Measurements from ENCODE around the gene BRD3OS. TPM values are rescaled to one million over a fixed set of nuclear protein-coding genes. Genes with fewer than 3 reads are reported as not detected.
A peak's percentile ranks its signal among the peaks of the same experiment; 100 is the strongest.

BRD3OS gene
- total and polyA plus RNA-seq, 2 of the 13 experiments (the other 11 are each of a cell fraction or from before 2014, with no cell fraction given) = 4.9 to 5.7 TPM

DNA sequence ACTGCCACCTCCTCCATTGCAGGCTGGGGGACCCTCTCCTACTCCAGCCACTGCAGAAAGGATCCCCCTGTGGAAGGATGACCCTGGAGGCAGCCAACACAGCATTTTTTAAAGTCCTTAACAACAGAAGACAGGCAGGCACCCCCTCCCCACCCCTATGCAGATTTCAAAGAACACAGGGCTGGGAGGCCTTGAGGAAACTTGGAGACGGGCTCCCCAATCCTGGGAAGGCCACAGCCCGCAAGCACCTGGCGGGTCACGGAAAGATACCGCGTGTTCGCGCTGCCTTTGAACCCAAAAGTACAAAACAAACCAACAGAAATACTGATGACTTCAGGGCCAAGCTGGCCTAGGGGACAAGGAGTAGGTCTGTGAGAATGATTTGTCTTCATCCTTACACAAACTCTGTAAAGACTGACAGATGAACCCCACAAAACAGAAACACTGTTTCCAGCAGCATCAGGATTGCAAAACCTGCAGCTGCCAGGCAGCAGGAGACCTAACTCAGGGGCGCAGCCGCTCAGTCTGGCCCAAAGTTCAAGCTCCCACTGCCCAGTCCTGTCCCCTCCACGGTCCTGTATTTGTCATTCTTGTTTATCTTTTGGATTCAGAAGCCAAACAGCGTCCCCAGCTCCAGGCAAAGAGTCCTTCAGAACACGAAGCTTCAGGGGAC is 46.9 kb upstream of the BRD3OS start (continued):
- TF ChIP-seq, protein P1, sequence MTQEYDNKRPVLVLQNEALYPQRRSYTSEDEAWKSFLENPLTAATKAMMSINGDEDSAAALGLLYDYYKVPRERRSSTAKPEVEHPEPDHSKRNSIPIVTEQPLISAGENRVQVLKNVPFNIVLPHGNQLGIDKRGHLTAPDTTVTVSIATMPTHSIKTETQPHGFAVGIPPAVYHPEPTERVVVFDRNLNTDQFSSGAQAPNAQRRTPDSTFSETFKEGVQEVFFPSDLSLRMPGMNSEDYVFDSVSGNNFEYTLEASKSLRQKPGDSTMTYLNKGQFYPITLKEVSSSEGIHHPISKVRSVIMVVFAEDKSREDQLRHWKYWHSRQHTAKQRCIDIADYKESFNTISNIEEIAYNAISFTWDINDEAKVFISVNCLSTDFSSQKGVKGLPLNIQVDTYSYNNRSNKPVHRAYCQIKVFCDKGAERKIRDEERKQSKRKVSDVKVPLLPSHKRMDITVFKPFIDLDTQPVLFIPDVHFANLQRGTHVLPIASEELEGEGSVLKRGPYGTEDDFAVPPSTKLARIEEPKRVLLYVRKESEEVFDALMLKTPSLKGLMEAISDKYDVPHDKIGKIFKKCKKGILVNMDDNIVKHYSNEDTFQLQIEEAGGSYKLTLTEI (CRISPR knock-in tag; conservative IDR thresholded peaks at IDR 0.05) = no peak
- TF ChIP-seq ELF4 (CRISPR knock-in tag; IDR thresholded peaks at IDR 0.05; ENCODE audit: borderline replicate concordance) = no peak
- TF ChIP-seq PHF8 (CRISPR knock-in tag; IDR thresholded peaks at IDR 0.05) = no peak
- TF ChIP-seq MXI1 (IDR thresholded peaks at IDR 0.05; ENCODE audit: borderline replicate concordance, low read depth, low read length) = peak; percentile 59; the same call in 1 of the 3 replicates
- TF ChIP-seq, protein P2, sequence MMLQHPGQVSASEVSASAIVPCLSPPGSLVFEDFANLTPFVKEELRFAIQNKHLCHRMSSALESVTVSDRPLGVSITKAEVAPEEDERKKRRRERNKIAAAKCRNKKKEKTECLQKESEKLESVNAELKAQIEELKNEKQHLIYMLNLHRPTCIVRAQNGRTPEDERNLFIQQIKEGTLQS (CRISPR knock-in tag; IDR thresholded peaks at IDR 0.05) = no peak
- peak; percentile 67 for TF ChIP-seq FOSL2 (CRISPR knock-in tag; IDR thresholded peaks at IDR 0.05)
- no peak for TF ChIP-seq NBN (conservative IDR thresholded peaks at IDR 0.05)
- peak; percentile 61; the same call in 1 of the 2 replicates for TF ChIP-seq TFE3 (CRISPR knock-in tag; IDR thresholded peaks at IDR 0.05)
- TF ChIP-seq, protein P3, sequence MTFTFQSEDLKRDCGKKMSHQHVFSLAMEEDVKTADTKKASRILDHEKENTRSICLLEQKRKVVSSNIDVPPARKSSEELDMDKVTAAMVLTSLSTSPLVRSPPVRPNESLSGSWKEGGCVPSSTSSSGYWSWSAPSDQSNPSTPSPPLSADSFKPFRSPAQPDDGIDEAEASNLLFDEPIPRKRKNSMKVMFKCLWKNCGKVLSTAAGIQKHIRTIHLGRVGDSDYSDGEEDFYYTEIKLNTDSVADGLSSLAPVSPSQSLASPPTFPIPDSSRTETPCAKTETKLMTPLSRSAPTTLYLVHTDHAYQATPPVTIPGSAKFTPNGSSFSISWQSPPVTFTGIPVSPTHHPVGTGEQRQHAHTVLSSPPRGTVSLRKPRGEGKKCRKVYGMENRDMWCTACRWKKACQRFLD (CRISPR knock-in tag; IDR thresholded peaks at IDR 0.05; ENCODE audit: borderline replicate concordance) = no peak; the same call in 1 of the 2 replicates
- TF ChIP-seq ZNF761 (CRISPR knock-in tag; conservative IDR thresholded peaks at IDR 0.05) = no peak
- peak; percentile 23; the same call in 1 of the 2 replicates for TF ChIP-seq SIX1 (CRISPR knock-in tag; IDR thresholded peaks at IDR 0.05; ENCODE audit: borderline replicate concordance)
- TF ChIP-seq ZSCAN5A (CRISPR knock-in tag; IDR thresholded peaks at IDR 0.05; ENCODE audit: borderline replicate concordance) = no peak
- peak; percentile 94 for TF ChIP-seq CEBPG (CRISPR knock-in tag; IDR thresholded peaks at IDR 0.05)
- peak; percentile 74 for TF ChIP-seq FOXJ3 (CRISPR knock-in tag; IDR thresholded peaks at IDR 0.05; ENCODE audit: borderline replicate concordance)
- peak; percentile 64 for TF ChIP-seq ASH2L (IDR thresholded peaks at IDR 0.05; ENCODE audit: insufficient read length, low read depth, low read length)
- TF ChIP-seq ZNF468 (CRISPR knock-in tag; IDR thresholded peaks at IDR 0.05) = no peak
- no peak for TF ChIP-seq HOXA7 (CRISPR knock-in tag; IDR thresholded peaks at IDR 0.05)
- peak; percentile 56; the same call in 1 of the 2 replicates for TF ChIP-seq ZSCAN9 (CRISPR knock-in tag; IDR thresholded peaks at IDR 0.05; ENCODE audit: borderline replicate concordance)
- no peak for TF ChIP-seq ZKSCAN5 (CRISPR knock-in tag; IDR thresholded peaks at IDR 0.05)
- TF ChIP-seq ZNF773 (CRISPR knock-in tag; IDR thresholded peaks at IDR 0.05; ENCODE audit: borderline replicate concordance) = no peak
- TF ChIP-seq ATRX (CRISPR knock-in tag; IDR thresholded peaks at IDR 0.05; ENCODE audit: borderline replicate concordance) = no peak
- TF ChIP-seq, protein P4, sequence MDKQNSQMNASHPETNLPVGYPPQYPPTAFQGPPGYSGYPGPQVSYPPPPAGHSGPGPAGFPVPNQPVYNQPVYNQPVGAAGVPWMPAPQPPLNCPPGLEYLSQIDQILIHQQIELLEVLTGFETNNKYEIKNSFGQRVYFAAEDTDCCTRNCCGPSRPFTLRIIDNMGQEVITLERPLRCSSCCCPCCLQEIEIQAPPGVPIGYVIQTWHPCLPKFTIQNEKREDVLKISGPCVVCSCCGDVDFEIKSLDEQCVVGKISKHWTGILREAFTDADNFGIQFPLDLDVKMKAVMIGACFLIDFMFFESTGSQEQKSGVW (CRISPR knock-in tag; IDR thresholded peaks at IDR 0.05; ENCODE audit: borderline replicate concordance) = no peak
